GM21515 (cell line): ENCODE results near the gene VWC2.

ENCODE experiments used
- ATAC-seq: cut with Tn5 transposase; IDR thresholded peaks from one replicate; pipeline ENCODE4 v1.9.1; 2021; ENCODE audit not compliant: unreplicated experiment

Gene VWC2

DNA sequence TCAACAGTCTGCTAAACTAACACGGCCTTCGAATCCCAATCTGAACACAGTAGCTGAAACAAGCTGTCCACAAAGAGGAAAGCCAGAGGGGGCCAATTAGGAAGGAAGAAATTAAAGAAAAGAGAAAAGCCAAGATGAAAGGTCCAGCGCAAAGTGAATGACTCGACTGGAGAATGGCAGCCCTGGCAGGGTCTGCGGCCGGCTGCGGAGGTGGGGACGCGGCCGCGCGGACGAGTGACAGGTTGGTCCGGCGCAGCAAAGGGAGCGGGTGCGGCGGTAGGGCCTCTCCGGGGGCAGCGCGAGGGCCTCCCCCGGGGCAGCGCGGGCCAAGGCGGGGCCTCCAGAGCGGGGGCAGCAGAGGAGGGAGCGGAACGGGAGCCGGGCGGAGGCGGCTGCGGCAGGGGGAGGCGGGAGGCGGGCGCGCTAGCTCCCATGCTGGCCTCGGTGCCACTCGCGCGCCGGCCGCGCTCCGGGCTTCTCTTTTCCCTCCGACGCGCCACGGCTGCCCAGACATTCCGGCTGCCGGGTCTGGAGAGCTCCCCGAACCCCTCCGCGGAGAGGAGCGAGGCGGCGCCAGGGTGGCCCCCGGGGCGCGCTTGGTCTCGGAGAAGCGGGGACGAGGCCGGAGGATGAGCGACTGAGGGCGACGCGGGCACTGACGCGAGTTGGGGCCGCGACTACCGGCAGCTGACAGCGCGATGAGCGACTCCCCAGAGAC, at the start of gene VWC2:
Gene VWC2, plus strand, starts transcription at position 421 of the 718 bp plus-strand sequence. CDS start 1,798 bp downstream, outside the sequence.
- no peak for ATAC-seq

DNA sequence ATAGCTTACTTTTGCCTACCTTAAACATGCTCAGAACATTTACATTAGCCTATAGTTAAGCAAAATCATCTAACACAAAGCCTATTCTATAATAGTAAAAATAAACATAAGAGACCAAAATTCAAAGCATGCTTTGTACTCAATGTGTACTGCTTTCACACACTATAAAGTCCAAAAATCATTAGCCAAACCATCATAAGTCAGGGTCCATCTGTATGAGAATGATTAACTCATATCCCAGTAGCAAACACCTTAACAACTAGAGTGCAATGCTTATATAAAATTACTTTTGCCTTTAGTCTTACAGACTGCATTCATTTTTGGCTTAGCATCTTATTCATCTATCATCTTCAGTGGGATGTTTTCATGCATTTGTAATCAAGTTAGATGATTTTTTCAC, 49.4 kb upstream of the VWC2 start:
- no peak for ATAC-seq

DNA sequence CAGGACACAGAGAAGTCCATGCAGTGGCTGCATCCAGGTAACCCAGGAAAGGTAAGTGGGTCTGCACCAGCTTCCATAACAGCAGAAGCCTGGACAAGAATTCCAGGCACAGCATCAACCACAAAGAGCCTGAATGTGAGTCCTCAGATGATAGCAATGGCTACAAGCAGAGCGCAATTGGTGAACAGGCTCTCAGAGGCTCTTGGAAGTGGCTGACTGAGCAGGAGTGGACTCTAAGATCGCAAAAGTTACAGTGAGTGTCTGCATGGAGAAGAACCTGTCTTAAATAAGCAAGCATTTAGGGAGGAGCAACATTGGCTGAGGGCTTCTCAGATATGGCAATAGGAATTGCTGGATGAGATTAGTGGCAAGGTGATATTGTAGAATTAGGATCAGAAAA, 41.6 kb upstream of the VWC2 start:
- ATAC-seq: no peak

DNA sequence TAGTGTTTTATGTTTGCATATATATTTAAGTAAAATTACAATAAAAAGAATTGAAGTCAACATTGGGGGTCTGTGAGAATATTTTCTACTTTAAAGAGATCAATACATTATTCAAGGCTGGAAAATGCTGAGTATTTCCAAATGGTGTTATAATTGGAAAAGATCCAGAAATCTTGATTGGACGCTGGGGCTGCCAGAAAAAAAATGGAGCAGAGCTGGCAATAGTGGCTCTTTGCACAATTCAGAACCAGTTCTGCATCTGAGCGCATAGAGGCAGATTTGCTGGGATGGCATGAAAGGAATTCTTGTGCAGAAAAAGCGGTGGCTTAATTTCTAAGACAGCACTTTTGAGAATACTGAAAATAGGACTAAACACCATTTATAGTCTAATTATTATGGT, 10.8 kb upstream of the VWC2 start:
- ATAC-seq: no peak

DNA sequence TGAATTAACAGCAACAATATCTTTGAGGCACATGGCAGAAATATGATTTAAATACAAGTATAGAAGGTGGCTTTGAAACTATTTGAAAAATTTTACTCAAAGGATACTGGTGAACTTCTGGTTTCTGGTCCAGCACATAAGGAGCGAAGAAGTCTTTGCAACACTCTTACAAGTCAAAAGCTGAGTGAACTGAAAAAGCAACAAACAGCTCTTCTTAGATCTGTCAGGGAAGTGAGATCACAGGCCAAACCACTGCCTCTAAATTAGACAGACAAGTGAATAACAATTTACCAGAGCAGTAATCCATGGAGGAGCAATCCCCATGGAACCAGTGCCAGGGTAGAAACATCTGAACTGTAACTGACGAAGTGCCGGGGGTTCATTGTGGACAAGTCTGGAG, 9.6 kb upstream of the VWC2 start:
- no peak for ATAC-seq

DNA sequence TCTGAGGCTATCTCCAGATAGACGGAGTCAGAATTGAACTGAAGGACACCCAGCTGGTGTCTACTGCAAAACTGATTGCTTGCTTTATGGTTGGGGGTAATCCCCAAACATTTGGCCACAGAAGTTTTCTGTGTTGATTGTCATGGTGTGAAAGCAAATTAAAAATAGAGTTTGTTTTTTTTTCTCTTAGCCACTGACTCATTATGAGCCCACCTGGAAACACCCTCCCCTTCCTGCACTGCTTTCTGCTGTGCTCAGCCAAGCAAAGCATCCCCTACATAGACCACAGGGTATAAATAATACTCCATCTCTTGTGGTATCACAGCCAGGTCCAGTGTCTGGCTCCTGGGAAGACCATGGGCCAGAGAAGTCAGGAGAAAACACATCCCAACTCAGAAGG, 6.5 kb upstream of the VWC2 start:
- ATAC-seq: peak; percentile 85

DNA sequence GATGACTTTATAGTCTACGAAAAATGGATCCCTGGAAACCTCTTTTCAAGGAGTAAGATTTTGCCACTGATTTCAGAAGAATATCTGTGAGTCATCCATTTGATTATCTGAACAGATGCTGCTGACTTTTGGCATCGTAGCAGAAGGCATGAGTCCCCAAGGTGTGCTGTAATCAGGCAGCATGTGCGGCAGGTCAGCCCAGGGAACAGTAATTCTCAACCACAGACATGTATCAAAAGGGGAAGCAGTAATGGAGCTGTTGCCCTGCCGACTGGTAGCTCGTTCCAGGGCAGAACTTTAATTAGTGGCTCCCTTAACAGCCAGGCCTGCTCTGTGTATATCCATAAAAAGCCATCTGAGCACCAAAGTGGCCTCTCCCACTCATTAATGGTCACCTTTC, 5.7 kb upstream of the VWC2 start:
- no peak for ATAC-seq

DNA sequence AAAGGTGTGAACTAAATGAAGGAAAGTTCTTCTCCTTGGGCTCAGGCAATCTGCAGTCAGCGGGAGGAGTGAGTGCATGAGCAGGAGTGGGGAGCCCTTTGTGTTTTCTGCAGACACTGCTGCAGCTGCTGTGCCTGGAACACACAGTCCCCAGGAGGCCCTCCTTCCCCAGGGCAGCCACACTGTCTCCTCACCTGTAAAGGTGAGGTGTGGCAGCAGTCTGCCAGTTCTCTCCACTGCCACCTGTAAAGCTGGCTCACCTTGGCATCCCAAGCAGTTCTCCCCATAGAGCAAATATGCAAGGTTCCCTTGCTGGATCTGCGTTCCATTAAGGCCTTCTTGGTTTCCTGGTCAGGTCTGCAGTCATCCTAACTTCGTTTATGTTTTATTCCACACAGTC, 5.2 kb upstream of the VWC2 start:
- no peak for ATAC-seq

DNA sequence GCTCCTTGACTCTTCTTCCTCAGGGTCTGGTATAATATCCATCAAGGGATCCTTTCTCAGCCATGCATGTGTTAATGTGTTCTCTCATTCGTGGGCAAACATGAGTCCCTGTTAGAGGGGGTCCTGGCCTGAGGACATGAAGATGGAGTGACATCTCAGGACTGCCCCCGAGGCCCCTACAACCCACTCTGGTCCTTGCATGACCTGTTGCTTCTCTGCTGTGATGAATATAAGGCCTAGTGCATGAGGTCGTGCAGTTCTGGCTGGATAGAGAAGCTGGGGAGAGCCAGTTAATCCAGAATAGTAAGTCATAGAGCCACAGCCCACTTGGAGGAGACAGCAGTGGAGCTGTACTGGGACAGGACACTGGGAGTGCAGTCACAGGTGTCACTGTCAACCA, 4.6 kb upstream of the VWC2 start:
- no peak for ATAC-seq

DNA sequence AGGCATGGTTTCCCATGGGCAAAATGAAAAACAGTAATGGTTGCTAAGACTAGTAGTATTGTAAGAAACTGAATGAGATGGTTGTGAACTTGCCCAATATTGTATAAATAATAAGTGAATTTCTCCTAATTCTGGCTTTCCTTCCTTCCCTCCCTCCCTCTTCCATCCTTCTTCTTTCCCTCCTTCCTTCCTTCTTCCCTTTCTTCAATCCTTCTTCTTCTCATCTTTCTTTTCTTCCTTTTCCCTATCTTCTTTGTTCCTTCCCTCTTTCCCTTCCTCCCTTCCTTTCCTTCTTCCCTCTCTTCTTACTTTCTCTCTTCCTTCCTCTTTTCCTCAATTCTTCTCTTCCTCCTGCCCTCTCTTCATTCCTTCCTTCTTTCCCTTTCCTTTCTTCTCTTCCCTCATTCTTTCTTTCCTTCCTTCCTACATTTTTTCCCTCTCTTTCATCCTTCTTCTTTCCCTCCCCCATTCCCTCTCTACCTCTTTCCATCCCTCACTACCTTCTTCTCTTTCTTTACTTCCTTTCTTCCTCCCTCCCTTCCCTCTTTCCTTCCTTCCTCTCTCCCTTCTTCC, 4.1 kb upstream of the VWC2 start:
- ATAC-seq: no peak

DNA sequence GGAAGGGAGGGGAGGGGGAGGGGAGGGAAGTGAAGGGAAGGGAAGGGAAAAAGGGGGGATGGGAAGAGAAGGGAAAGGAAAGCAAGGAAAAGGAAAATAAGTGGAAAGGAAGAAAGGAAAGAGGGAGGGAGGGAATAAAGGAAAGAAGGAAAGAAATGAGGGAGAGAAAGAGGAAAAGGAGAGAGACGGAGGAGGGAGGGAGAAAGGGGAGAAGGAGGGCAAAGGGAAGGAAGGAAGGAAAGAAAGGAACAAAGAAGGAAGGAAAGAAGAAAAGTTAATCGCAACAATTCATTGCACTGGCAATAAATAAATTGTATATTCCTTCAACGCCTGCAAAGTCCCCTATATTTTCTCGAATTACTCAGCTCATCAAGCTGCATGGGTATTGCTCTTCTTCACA, 2.6 kb upstream of the VWC2 start:
- no peak for ATAC-seq

DNA sequence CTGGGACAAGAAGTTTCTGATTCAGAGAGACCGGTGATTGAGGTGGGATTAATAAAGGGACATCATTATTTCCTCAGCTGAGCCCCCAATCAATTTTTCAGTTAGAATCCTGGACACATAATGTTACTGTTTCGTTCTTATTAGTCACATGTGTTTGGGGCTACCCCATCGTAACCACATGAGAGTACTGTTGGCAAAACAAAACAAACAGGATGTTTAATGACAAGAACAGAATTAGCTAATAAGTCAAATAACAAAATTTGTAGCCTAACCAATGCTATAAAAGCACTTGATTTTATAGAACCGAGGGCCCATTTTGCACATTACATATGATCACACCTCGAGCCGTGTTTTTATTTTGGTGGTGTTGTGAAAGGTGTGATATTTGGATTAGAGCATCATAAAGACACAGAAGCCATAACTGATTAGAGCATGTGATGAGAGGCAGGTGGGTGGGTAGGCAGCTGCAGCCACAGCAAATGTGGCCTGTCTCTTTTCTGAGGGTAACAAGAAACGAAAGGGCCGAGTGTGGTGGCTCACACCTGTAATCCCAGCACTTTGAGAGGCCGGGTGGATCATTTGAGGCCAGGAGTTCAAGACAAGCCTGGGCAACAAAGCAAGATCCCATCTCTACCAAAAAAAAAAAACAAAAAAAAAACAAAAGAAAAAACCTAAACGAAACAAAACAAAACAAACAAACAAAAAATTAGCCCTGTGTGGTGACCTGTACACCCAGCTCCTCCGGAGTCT, 1.8 kb upstream of the VWC2 start:
- peak; percentile 39 for ATAC-seq

DNA sequence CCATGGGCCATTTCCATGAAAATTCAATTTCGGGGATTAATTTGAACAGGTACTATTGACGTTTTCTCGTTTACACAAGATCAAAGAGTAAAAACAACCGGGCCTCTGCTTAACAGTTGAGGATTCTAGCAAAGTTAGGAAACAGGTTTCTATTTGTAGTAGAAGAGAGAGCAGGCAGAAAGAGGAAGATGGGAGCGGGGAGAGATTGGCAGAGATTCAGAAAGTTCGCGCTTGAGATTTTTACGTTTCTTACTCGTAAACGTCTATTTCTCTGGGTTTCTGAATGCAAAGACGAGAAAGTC, 571 bp upstream of the VWC2 start:
- ATAC-seq: no peak

DNA sequence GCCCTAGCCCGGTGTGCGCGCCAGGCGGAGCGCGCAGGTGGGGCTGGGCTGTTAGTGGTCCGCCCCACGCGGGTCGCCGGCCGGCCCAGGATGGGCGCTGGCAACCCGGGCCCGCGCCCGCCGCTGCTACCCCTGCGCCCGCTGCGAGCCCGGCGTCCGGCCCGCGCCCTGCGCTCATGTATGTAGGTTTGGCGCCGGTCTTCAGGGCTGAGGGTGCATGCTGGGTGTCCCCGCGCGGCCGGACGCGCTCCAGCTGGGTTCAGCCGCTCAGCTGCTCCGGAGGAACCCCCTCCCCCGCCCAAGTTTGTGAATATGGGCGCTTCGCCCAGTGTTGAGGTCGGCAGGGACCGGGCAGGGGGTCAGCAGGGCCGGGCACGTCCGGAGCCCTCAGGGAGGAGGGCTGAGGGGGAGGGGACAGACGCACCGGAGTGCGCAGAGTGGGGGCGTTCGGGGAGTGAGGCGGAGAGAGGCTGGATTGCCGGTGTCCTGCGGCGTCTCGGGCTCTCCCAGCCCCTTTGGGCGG, 559 bp downstream of the VWC2 start:
- no peak for ATAC-seq

DNA sequence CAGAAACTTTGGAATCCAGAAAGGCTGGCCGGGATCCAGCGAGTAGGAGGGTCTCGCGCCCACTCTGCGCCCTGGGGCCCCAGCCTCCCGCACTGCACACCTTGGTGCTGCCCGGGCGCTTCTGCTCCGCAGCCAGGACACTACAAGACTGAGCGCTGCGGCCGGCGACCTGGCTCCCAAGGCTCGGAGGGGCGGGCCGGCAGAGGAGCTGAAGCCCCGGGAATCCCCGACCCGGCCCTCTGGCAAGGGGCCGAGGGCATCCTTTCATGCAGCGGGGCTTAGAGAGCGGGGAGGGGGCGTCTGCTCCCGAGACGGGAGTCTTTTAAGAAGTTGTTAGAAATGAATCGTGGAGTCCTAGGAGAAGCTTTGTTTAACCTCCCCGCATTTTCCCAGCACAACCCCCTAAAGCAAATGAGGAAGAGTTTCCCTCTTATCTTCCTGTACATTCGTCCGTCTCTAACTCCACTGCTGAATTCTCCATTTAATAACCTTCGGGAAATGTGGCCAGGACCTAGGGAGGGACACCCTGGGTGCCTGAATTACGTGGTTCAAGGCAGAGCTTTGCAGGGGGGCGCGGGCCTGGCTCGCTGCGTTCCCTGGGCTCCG, 1.1 kb downstream of the VWC2 start:
- no peak for ATAC-seq

DNA sequence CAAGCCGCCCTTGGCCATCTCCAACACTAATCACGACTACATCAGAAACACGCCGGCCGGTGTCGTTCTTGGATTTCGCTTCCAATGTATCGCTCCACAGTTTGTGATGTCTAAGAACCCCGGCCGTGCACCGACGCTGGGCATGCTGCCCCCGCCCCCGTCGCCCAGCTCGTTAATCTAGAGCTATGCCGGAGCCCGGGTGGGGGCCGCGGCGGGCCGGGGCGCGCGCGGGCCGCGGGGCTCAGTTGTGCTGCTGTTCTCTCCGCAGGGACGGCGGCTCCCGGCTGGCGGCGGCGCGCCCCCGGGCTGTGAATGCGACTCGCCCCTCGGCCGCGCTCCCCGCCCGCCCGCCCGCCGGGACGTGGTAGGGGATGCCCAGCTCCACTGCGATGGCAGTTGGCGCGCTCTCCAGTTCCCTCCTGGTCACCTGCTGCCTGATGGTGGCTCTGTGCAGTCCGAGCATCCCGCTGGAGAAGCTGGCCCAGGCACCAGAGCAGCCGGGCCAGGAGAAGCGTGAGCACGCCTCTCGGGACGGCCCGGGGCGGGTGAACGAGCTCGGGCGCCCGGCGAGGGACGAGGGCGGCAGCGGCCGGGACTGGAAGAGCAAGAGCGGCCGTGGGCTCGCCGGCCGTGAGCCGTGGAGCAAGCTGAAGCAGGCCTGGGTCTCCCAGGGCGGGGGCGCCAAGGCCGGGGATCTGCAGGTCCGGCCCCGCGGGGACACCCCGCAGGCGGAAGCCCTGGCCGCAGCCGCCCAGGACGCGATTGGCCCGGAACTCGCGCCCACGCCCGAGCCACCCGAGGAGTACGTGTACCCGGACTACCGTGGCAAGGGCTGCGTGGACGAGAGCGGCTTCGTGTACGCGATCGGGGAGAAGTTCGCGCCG, 1.9 kb downstream of the VWC2 start:
- no peak for ATAC-seq

DNA sequence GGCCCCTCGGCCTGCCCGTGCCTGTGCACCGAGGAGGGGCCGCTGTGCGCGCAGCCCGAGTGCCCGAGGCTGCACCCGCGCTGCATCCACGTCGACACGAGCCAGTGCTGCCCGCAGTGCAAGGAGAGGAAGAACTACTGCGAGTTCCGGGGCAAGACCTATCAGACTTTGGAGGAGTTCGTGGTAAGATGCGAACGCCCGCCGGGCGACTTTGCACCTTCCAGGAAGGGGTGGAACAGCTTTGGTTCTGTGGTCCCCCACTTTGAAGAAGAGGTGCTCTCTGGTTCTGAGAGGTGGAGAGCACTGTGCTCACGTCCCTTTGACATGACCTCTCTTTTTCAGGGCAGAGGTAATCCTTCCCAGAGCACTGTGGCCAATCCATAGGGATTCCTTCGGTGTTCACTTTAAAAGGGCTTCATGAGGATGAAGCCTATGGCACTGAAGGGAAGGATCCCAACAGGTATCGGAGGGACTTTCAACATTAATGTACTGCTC, 2.6 kb downstream of the VWC2 start:
- no peak for ATAC-seq

DNA sequence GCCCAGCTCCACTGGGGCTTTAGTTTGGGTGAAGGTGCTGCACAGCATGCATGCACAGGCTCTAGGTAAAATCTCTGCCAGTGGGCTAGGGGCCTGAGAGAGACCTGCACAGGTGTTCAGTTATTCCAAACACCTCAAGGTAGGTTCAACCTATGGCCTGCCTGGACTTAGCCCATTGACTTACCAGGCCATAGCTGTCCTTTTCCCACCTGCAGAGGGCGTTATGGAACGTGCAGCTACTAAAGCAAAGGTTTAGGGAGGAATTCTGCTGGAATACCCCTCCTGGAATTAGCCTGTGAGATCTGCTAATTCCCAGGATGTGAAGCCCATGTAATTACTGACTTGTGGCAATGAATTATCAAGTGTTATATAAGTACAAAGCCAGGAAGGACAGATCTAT, 3.6 kb downstream of the VWC2 start:
- ATAC-seq: no peak

DNA sequence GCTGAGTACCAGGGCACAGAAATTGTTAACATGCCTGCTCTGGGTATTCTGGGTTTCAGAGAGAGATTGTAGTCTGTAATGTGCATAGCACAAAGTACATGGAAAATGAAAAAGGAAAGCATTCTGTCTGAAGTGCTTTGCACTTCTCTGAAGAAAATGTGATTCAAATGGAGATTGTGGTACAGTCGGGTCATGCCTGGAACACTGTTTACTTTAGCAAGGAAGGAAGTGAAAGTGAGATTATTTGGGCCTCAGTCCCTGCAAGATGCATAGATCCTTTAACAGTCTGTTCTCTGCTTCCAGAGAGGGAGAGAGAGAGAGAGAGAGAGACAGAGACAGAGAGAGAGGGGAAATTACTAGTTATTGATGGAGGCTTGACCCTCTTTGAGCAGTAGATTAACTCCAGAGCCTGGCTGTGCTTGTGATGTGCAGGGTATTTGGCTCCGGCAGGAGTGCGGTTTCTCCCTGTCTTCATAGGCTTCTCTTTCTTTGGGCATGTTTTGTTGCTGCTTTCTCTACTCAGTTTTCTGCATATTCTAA, 5.4 kb downstream of the VWC2 start:
- peak; percentile 60 for ATAC-seq

DNA sequence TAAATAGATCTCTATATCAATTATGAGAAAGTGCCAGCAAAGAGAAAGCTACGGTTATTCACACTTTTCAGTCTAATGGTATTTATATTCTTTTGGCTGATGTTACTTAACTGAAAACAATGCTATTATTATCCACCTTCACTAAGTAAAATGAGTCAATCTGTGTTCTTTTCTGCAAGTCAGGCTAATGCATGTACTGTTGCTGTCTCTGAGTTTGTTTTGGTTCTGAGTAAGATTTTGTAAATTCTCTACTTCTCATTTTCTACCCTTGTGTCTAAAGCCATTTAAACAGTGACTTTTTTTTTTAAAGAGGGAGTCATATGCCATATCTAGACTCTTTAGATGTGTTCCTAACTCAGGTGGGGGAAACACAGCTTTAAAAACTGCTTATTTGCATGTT, 7.5 kb downstream of the VWC2 start:
- ATAC-seq: no peak
